Right atrium auricular region (tissue), 2 donors: ENCODE results near the gene BUD13. TPM values are rescaled to one million over a fixed set of nuclear protein-coding genes. Genes with fewer than 3 reads are reported as not detected.

ENCODE experiments used
- DNase-seq: peaks from one replicate; pipeline ENCODE4 v3.0.0-alpha.2; 2019; ENCODE audit warnings: low spot score
- H3K27ac ChIP-seq, 2 donors: fragments of 200-600 bp; sonication (generic); 1 replicate in 1 of 2; 2 replicates in 1 of 2; pipeline ENCODE4 v1.5.1; 2016 to 2019
- H3K27me3 ChIP-seq, 2 donors: fragments of 200-600 bp; sonication (generic); one replicate each; pipeline versions ENCODE4 v1.5.1 to v1.6.0; 2017 to 2019
- H3K36me3 ChIP-seq: fragments of 200-600 bp; sonication (generic); one replicate; pipeline ENCODE4 v1.5.1; 2016
- H3K4me1 ChIP-seq, 2 donors: fragments of 200-600 bp; sonication (generic); one replicate each; pipeline versions ENCODE4 v1.5.1 to v1.6.0; 2017 to 2019
- H3K4me3 ChIP-seq, 2 donors: fragments of 200-600 bp; sonication (generic); 1 replicate in 1 of 2; 2 replicates in 1 of 2; pipeline ENCODE4 v1.5.1; 2017 to 2019; ENCODE audit warnings: mild to moderate bottlenecking in 1 of 2, moderate library complexity in 1 of 2
- H3K9me3 ChIP-seq, 2 donors: fragments of 200-600 bp; sonication (generic); one replicate each; pipeline ENCODE4 v1.5.1; 2019
- total RNA-seq, 2 donors: library from RNA; depleted of rRNA; stranded (reverse); fragments of >200 nt; gene quantifications; one replicate each; pipeline ENCODE4 v1.1.0, GENCODE V29; 2016
- TF ChIP-seq, protein P1 (sequence below), 2 donors: fragments of 200-600 bp; sonication (generic); IDR thresholded peaks; one replicate each; pipeline ENCODE4 v1.5.1; 2019; ENCODE audit warnings: antibody characterized with exemption in 2 of 2

BUD13 gene
- total RNA-seq, 2 donors from 2014 or later: 6.6 to 9.6 TPM

DNA sequence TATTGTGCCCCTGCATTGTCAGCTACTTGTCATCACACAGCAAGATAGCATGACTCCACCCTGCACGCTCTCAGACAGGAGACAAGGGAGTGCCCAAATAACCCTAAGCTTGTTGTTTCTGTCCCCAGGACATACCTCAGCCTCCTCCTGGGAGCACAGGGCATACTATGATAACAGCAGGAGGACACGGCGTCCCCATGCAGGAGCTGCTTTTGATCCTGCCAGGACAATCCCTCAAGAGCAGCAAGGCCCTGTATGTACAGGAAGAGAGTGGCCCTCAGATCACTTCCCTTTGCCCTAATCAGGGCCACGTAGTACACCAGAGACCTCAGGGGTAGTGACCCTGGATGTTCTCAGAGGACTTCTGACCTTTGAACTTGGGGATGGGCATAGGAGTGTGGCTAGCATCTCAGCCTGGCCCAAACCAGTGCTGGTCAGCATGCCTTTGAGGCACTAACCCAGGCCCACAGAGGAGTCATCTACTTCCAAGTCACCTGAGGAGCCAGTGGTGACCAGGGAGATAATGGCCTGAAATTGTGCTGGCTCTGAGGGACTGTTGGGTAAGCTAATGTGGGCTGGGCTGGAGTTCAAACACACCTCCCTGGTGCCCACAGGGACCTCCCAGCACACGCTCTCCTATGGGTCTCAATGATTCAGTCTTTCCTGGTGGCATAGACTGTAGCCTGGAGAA lies 41.1 kb upstream of the BUD13 start:
- Histone ChIP-seq H3K9me3 (no peaks in the 10 kb centered on the region), H3K27ac (no peak overlapping the region), H3K4me3 (no peak overlapping the region), H3K4me1 (no peaks in the 10 kb centered on the region), H3K27me3 (no peaks in the 10 kb centered on the region), H3K36me3 (no peaks in the 10 kb centered on the region)
- TF ChIP-seq, protein P1, sequence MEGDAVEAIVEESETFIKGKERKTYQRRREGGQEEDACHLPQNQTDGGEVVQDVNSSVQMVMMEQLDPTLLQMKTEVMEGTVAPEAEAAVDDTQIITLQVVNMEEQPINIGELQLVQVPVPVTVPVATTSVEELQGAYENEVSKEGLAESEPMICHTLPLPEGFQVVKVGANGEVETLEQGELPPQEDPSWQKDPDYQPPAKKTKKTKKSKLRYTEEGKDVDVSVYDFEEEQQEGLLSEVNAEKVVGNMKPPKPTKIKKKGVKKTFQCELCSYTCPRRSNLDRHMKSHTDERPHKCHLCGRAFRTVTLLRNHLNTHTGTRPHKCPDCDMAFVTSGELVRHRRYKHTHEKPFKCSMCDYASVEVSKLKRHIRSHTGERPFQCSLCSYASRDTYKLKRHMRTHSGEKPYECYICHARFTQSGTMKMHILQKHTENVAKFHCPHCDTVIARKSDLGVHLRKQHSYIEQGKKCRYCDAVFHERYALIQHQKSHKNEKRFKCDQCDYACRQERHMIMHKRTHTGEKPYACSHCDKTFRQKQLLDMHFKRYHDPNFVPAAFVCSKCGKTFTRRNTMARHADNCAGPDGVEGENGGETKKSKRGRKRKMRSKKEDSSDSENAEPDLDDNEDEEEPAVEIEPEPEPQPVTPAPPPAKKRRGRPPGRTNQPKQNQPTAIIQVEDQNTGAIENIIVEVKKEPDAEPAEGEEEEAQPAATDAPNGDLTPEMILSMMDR (IDR thresholded peaks at IDR 0.05): no peak
- no peak for DNase-seq

DNA sequence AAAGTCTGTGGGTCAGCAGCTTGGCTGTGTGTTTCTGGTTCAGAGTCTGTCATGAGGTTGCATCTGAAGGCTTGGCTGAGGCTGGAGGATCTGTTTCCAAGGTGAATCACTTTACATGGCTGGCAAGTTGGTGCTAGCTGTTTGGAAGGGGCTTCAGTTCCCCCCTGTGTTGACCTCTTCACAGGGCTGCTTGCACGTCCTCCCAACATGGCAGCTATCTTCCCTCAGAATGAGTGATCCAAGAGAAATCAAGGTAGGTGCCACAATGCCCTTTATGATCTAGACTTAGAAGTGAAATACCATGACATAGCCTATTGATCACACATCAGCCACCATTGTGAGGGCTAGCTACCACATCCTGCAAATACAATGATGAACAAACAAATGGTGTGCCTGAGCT lies 40.4 kb upstream of the BUD13 start:
- Histone ChIP-seq H3K4me3 (no peak overlapping the region), H3K4me1 (no peaks in the 10 kb centered on the region), H3K36me3 (no peaks in the 10 kb centered on the region), H3K9me3 (no peaks in the 10 kb centered on the region), H3K27me3 (no peaks in the 10 kb centered on the region), H3K27ac (no peak overlapping the region)
- TF ChIP-seq, protein P1 (IDR thresholded peaks at IDR 0.05): no peak
- no peak for DNase-seq

DNA sequence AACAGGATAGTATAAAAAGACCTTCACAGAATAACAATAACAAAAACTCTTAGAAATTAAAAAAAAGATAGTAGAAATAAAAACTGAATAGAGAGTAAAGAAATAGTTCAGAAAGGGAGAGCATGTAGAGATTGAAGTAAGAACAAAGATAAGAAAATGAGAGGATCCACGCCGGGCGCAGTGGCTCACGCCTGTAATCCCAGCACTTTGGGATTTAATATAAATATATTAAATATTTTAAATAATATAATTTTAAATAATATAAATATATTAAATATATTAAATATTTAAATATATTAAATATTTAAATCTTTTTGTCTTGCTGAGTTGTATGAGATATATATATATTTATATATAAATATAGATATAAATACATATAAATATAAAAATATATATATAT lies 39.3 kb upstream of the BUD13 start:
- no peaks in the 10 kb centered on the region for H3K9me3 ChIP-seq
- H3K27ac ChIP-seq: no peak overlapping the region
- H3K4me3 ChIP-seq: no peak overlapping the region
- H3K27me3 ChIP-seq: no peaks in the 10 kb centered on the region
- DNase-seq: no peak
- TF ChIP-seq, protein P1 (IDR thresholded peaks at IDR 0.05): no peak
- no peaks in the 10 kb centered on the region for H3K36me3 ChIP-seq
- no peaks in the 10 kb centered on the region for H3K4me1 ChIP-seq

DNA sequence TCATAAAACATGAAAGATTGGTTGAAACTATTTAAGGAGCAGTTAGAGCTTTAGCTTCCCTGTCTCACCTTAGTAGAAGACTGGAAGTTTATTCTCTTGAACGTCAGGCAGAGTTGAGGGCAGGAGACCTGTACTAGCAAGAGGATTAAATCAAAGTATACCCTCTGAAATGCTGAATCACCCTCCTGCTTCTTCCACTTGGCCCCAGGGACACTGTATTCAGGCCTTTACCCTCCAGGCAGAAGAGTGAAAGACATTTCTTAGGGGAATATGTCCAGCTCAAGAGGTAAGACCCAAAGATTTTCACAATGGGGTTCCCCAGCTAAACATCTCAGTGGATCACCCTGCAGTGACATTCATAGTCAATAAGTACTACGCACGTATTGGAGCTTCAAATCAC lies 38.4 kb upstream of the BUD13 start:
- Histone ChIP-seq H3K4me3 (no peak overlapping the region), H3K9me3 (no peaks in the 10 kb centered on the region), H3K36me3 (no peaks in the 10 kb centered on the region), H3K27ac (no peak overlapping the region), H3K27me3 (no peaks in the 10 kb centered on the region), H3K4me1 (no peaks in the 10 kb centered on the region)
- TF ChIP-seq, protein P1 (IDR thresholded peaks at IDR 0.05): no peak
- DNase-seq: no peak

DNA sequence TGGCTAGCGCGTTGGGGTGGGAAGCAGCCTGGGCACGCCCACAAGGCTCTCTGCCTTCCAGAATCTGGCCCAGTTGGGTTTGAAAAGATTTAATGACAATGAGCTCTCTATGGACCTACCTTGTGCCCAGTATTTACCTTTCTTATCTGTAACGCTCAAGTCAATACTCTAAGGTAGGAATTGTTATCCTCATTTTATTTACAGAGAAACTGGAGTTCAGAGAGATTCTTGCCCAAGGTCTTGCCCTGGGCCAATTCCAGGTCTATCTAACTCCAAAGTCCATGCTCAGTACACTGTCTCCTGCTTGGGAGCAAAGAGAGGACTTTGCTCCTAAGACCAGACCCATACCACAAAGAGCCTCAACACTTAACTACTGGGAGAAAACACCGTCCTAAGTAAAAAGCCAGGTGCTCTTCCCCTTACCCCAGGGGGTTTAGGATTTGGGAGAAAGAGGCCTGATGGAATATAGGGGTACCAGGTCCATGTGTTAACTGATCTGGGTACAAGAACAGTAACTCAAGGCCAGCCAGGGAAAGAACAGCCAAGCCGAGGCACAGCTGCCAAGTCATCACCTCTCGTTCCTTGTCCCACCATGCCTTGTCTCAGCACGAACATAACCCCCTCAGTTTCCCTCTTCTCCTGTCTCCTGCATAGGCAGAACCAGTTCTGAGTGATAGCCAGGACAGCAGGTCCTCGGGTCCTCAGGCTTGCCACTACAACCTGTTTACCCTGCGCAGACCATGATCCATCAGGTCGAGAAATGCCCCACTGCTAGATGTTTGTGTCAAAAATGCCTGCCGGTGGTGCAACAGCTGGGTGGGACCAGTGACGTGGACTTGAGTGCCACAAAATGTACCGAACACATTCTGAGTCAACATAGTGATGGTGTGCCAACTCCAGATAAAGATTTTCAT lies 35.7 kb upstream of the BUD13 start:
- TF ChIP-seq, protein P1 (IDR thresholded peaks at IDR 0.05): no peak
- no peak overlapping the region for H3K4me3 ChIP-seq
- no peaks in the 10 kb centered on the region for H3K4me1 ChIP-seq
- no peaks in the 10 kb centered on the region for H3K27me3 ChIP-seq
- H3K27ac ChIP-seq: no peak overlapping the region
- no peaks in the 10 kb centered on the region for H3K9me3 ChIP-seq
- no peak for DNase-seq
- no peaks in the 10 kb centered on the region for H3K36me3 ChIP-seq
